K562 (cell line): ENCODE measurements around the gene CYP24A1. TPM values are rescaled to one million over a fixed set of nuclear protein-coding genes. Genes with fewer than 3 reads are reported as not detected.

Experiments
- ATAC-seq: fragments of 200-7000 bp; cut with Tn5 transposase; 3 replicates; pipeline ENCODE4 v1.9.1; 2020; ENCODE audit warnings: moderate library complexity
- BruUV-seq: library from RNA; stranded (reverse); fragments of 400-500 nt; replicated peaks from 2 replicates; lab custom pipeline; 2021; lab: Mats Ljungman, UMichigan
- CTCF ChIA-PET: fragments of 300-600 bp; formaldehyde crosslinking; extraction: SDS; loops from one replicate; lab custom pipeline; 2021; ENCODE audit warnings: low intra/inter-chr PET ratio; lab: Yijun Ruan, JAX
- POLR2A ChIA-PET: fragments of 300-600, 350-650 bp; sonication (Branson Sonifier 250); formaldehyde crosslinking; extraction: SDS; loops from one replicate; lab custom pipeline; 2021; ENCODE audit warnings: antibody characterized with exemption, inconsistent platforms; lab: Yijun Ruan, JAX
- DNase-seq, 4 experiments: peaks; one replicate each; pipeline versions ENCODE4 v3.0.0 to v3.0.0-alpha.2; 2011 to 2018; ENCODE audit warnings: low spot score in 3 of 4, mixed read lengths in 3 of 4; ENCODE audit errors: extremely low read depth in 1 of 4
- FAIRE-seq: peaks from 2 replicates; lab custom pipeline; 2011; peaks lifted over from hg19 to GRCh38; lab: Jason Lieb, UNC
- H2AFZ ChIP-seq: 2 replicates; pipeline ENCODE4 v1.6.0; 2011; ENCODE audit warnings: low read depth, low read length, control low read depth, inconsistent platforms
- H3K27ac ChIP-seq: fragments of 200-600 bp; 3 replicates; pipeline ENCODE4 v1.8.0; 2011; ENCODE audit warnings: low read depth, mild to moderate bottlenecking, control low read depth, inconsistent platforms, low read length, moderate library complexity, mixed read lengths; ENCODE audit errors: extremely low read depth
- H3K27me3 ChIP-seq, 2 experiments: fragments of 300-600 bp in 1 of 2; 2 replicates in 1 of 2; 3 replicates in 1 of 2; pipeline versions ENCODE4 v1.6.0 to v1.8.0; 2011; ENCODE audit warnings: inconsistent platforms in 2 of 2, low read length in 2 of 2, mild to moderate bottlenecking in 1 of 2, mixed read lengths in 1 of 2, moderate library complexity in 1 of 2; ENCODE audit not compliant: control insufficient read depth in 2 of 2, insufficient read depth in 2 of 2
- H3K36me3 ChIP-seq: fragments of 300-600 bp; 3 replicates; pipeline ENCODE4 v1.8.0; 2011; ENCODE audit warnings: mild to moderate bottlenecking, low read length, inconsistent platforms; ENCODE audit not compliant: control insufficient read depth, insufficient read depth
- H3K4me1 ChIP-seq, 2 experiments: fragments of 200-600 bp in 1 of 2; replicated peaks in 1 of 2; 2 replicates in 1 of 2; 3 replicates in 1 of 2; pipeline versions ENCODE4 v1.5.1 to v1.8.0; 2011; ENCODE audit warnings: inconsistent platforms in 2 of 2, low read length in 2 of 2, mild to moderate bottlenecking in 1 of 2, mixed read lengths in 1 of 2, moderate library complexity in 1 of 2; ENCODE audit not compliant: control insufficient read depth in 2 of 2, insufficient read depth in 2 of 2
- H3K4me2 ChIP-seq: 2 replicates; pipeline ENCODE4 v1.6.1; 2011; ENCODE audit warnings: low read length, control low read depth, inconsistent platforms, mixed read lengths; ENCODE audit not compliant: insufficient read depth
- H3K4me3 ChIP-seq: fragments of 200-600 bp; sonication (generic), shearing (Covaris generic); 2 replicates; pipeline ENCODE4 v1.5.1; 2016; ENCODE audit warnings: control low read depth, inconsistent platforms
- H3K79me2 ChIP-seq: fragments of 200-600 bp; 3 replicates; pipeline ENCODE4 v1.8.0; 2011; ENCODE audit warnings: low read length, inconsistent platforms; ENCODE audit not compliant: control insufficient read depth, insufficient read depth
- H3K9ac ChIP-seq, 2 experiments: 2 replicates each; pipeline versions ENCODE4 v1.6.0 to v1.6.1; 2011; ENCODE audit warnings: low read depth in 2 of 2, low read length in 2 of 2, control low read depth in 1 of 2, inconsistent platforms in 1 of 2, mild to moderate bottlenecking in 1 of 2, mixed read lengths in 1 of 2; ENCODE audit not compliant: insufficient read depth in 1 of 2
- H3K9me1 ChIP-seq: one replicate; pipeline ENCODE4 v1.6.0; 2011; ENCODE audit warnings: inconsistent platforms, mild to moderate bottlenecking, low read length, moderate library complexity; ENCODE audit not compliant: control insufficient read depth, insufficient read depth
- H3K9me3 ChIP-seq: replicated peaks from 2 replicates; pipeline ENCODE4 v1.5.1; 2011; ENCODE audit warnings: low read depth, low read length, inconsistent platforms; ENCODE audit not compliant: control insufficient read depth, insufficient read depth
- H4K20me1 ChIP-seq: replicated peaks from 2 replicates; pipeline ENCODE4 v1.6.1; 2011; ENCODE audit warnings: low read length, inconsistent platforms, mixed read lengths; ENCODE audit not compliant: control insufficient read depth, insufficient read depth
- BRD4 ChIP-seq: fragments of 200-600 bp; sonication (generic); IDR thresholded peaks from 2 replicates; pipeline ENCODE4 v1.6.1; 2017; ENCODE audit warnings: inconsistent platforms
- DACH1 ChIP-seq: fragments of 450-650 bp; IDR thresholded peaks from 2 replicates; pipeline ENCODE4 v1.6.1; 2018; ENCODE audit not compliant: partially characterized antibody
- KLF1 ChIP-seq: fragments of 450-650 bp; IDR thresholded peaks from 2 replicates; pipeline ENCODE4 v1.6.1; 2016; ENCODE audit warnings: missing genetic modification characterization, missing compliant biosample characterization
- PKNOX1 ChIP-seq: fragments of 450-650 bp; IDR thresholded peaks from 2 replicates; pipeline ENCODE4 v1.6.1; 2016
- ZNF239 ChIP-seq: fragments of 250-450 bp; sonication (Bioruptor Pico); IDR thresholded peaks from 2 replicates; pipeline ENCODE4 v1.4.0; 2020; ENCODE audit warnings: mild to moderate bottlenecking
- ZNF253 ChIP-seq: fragments of 250-450 bp; sonication (Bioruptor Pico); conservative IDR thresholded peaks from 2 replicates; pipeline ENCODE4 v1.6.1; 2021; ENCODE audit warnings: mild to moderate bottlenecking
- ZNF778 ChIP-seq: fragments of 450-650 bp; formaldehyde crosslinking; IDR thresholded peaks from 2 replicates; pipeline ENCODE4 v1.4.0; 2020; ENCODE audit warnings: mild to moderate bottlenecking, moderate library complexity
- WGBS: fragments of 100-300 bp; shearing (Covaris generic); methylation state at CpG from one replicate; pipeline ENCODE4 v1.1.6; 2016; ENCODE audit warnings: low coverage, mixed read lengths; ENCODE audit not compliant: insufficient coverage; ENCODE audit errors: missing lambda C conversion rate; 5-methylcytosine and 5-hydroxymethylcytosine counted together
- in situ Hi-C: fragments of 300-500 bp; cut with MboI; formaldehyde crosslinking; loops from 4 replicates; pipeline ENCODE4 v1.15.0; 2018; ENCODE audit warnings: inconsistent platforms, mixed read lengths
- intact Hi-C: fragments of 100-400 bp; cut with micrococcal nuclease; formaldehyde crosslinking; loops from 2 replicates; pipeline ENCODE4 v1.14.2; 2022
- polyA plus RNA-seq, 8 experiments: library from polyadenylated mRNA; depleted of rRNA in 4 of 8; stranded (reverse) in 5 of 8; unstranded in 3 of 8; fragments of >200 nt; fragmentation: Nextera tagmentation in 2 of 8; fragmentation: Illumina TruSeq in 1 of 8; extraction: Ambion mirVana in 2 of 8; extraction: Trizol in 1 of 8; gene quantifications; 2 replicates each; pipeline versions ENCODE4 v1.2.1 to v1.2.3, GENCODE V29; 2011 to 2014; ENCODE audit warnings: inconsistent platforms in 1 of 8, missing spikeins in 1 of 8
- total RNA-seq, 7 experiments: library from RNA; depleted of rRNA in 6 of 7; stranded (reverse); fragments of >200 nt in 6 of 7; fragmentation: Illumina TruSeq in 2 of 7; extraction: Trizol in 2 of 7; gene quantifications; 2 replicates each; pipeline versions ENCODE4 v1.2.1 to v1.2.3, GENCODE V29; 2011 to 2021; ENCODE audit warnings: low replicate concordance in 1 of 7

The CYP24A1 gene
- total and polyA plus RNA-seq, 9 of the 15 experiments (the other 6 are each of a cell fraction or from before 2014, with no cell fraction given) = 0.04 TPM; not detected in 8

DNA sequence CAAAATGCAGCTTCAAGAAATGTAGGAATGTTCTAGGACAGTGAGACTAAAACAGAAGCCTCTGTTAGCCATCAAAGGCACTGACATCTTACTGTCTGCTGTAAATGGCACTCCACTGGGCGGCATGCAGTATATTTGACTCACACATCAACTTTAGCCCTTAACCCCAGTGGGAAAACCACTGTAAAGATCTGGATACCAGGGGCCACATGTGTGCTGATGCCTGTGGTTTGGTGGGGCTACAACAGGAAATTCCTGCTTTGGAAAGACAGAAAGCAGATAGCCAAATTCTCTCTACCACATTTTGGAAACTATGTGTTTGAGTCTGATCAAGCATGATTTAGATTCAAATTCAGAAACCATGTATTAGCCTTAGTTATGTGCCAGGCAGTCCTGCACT is 38.4 kb upstream of the CYP24A1 start:
- Histone ChIP-seq H3K9ac (no peak overlapping the region), H3K9me3 (no peaks in the 10 kb centered on the region), H4K20me1 (no peaks in the 10 kb centered on the region), H3K4me2 (no peak overlapping the region), H3K9me1 (no peaks in the 10 kb centered on the region), H3K27me3 (no peaks in the 10 kb centered on the region), H3K4me3 (no peak overlapping the region), H2AFZ (no peak overlapping the region), H3K79me2 (peaks cover 47% of the 10 kb centered on the region), H3K36me3 (peaks cover 39% of the 10 kb centered on the region), H3K27ac (no peak overlapping the region), H3K4me1 (peaks cover 6 to 11% of the 10 kb centered on the region in 2 experiments; a peak in 3 of 5 replicates)
- no peak for TF ChIP-seq ZNF239 (CRISPR knock-in tag)
- TF ChIP-seq ZNF253 (CRISPR knock-in tag) = no peak
- TF ChIP-seq DACH1 = no peak
- no peak for TF ChIP-seq KLF1 (tag)
- TF ChIP-seq PKNOX1 = no peak
- no peak for TF ChIP-seq BRD4
- TF ChIP-seq ZNF778 (CRISPR knock-in tag) = no peak
- no peak for FAIRE-seq
- intact Hi-C loops = no loop called here
- 100% methylated on average over 1 of the region's 1 CpG for WGBS
- CTCF ChIA-PET = interaction anchor here (0.7 kb wide), 1 partner anchor 110 kb away, joined by 4 read pairs; no protein-coding TSS in a partner anchor
- in situ Hi-C loops = loop anchor here (10.0 to 25.0 kb wide), 2 partner anchors 433 to 650 kb away; no protein-coding TSS in a partner anchor
- BruUV-seq = no TSS peak
- POLR2A ChIA-PET = no interaction called here
- ATAC-seq = no peak
- no peak for DNase-seq
